GM18517 (cell line): Measurements from ENCODE around the gene TAF10.

Source experiments
- ATAC-seq: cut with Tn5 transposase; IDR thresholded peaks from one replicate; pipeline ENCODE4 v1.9.1; 2021; ENCODE audit warnings: mild to moderate bottlenecking, moderate library complexity; ENCODE audit not compliant: unreplicated experiment

Gene TAF10

GRCh38 chr11:6640985-6641701, 29.1 kb upstream of the TAF10 start:
- no peak for ATAC-seq

GRCh38 chr11:6640036-6640984, 28.3 kb upstream of the TAF10 start:
- ATAC-seq: no peak

- no peak for ATAC-seq
Measured at GRCh38 chr11:6638429-6638828, 26.4 kb upstream of the TAF10 start.

- no peak for ATAC-seq
Measured at GRCh38 chr11:6637871-6638270, 25.9 kb upstream of the TAF10 start.

GRCh38 chr11:6636480-6636879, 24.5 kb upstream of the TAF10 start:
- ATAC-seq: no peak

- no peak for ATAC-seq
Measured at GRCh38 chr11:6635082-6635932, 23.3 kb upstream of the TAF10 start.

- no peak for ATAC-seq
Measured at GRCh38 chr11:6634534-6634933, 22.5 kb upstream of the TAF10 start.

- ATAC-seq: no peak
Measured at GRCh38 chr11:6633422-6634408, 21.7 kb upstream of the TAF10 start.

- no peak for ATAC-seq
Measured at GRCh38 chr11:6632116-6633073, 20.4 kb upstream of the TAF10 start.

- no peak for ATAC-seq
Measured at GRCh38 chr11:6631361-6631890, 19.4 kb upstream of the TAF10 start.

GRCh38 chr11:6630632-6631291, 18.7 kb upstream of the TAF10 start:
- ATAC-seq: no peak

GRCh38 chr11:6629892-6630631, 18.0 kb upstream of the TAF10 start:
- ATAC-seq: no peak

GRCh38 chr11:6629573-6629891, 17.5 kb upstream of the TAF10 start:
- ATAC-seq: no peak

- ATAC-seq: no peak
Measured at GRCh38 chr11:6628526-6628925, 16.5 kb upstream of the TAF10 start.

GRCh38 chr11:6627762-6628241, 15.8 kb upstream of the TAF10 start:
- ATAC-seq: peak; percentile 92

GRCh38 chr11:6626971-6627761, 15.2 kb upstream of the TAF10 start:
- no peak for ATAC-seq
